GM19372 (cell line): ENCODE results near the gene IDH1.
"Not testable (repeated sequence)": the region's sequence is repeated elsewhere in the genome, so short reads cannot be mapped to it uniquely, and the experiment has no call there.

ENCODE experiments used
- ATAC-seq: cut with Tn5 transposase; IDR thresholded peaks from one replicate; pipeline ENCODE4 v1.9.1; 2021; ENCODE audit warnings: mild to moderate bottlenecking, low read depth, moderate library complexity; ENCODE audit not compliant: unreplicated experiment

IDH1 gene

GRCh38 chr2:208222351-208222750 lies 32.5 kb downstream of the IDH1 start:
- no peak for ATAC-seq

GRCh38 chr2:208221873-208222272 lies 33.0 kb downstream of the IDH1 start:
- not testable (repeated sequence) for ATAC-seq

GRCh38 chr2:208210688-208211451 lies 44.0 kb downstream of the IDH1 start:
- ATAC-seq = no peak

DNA sequence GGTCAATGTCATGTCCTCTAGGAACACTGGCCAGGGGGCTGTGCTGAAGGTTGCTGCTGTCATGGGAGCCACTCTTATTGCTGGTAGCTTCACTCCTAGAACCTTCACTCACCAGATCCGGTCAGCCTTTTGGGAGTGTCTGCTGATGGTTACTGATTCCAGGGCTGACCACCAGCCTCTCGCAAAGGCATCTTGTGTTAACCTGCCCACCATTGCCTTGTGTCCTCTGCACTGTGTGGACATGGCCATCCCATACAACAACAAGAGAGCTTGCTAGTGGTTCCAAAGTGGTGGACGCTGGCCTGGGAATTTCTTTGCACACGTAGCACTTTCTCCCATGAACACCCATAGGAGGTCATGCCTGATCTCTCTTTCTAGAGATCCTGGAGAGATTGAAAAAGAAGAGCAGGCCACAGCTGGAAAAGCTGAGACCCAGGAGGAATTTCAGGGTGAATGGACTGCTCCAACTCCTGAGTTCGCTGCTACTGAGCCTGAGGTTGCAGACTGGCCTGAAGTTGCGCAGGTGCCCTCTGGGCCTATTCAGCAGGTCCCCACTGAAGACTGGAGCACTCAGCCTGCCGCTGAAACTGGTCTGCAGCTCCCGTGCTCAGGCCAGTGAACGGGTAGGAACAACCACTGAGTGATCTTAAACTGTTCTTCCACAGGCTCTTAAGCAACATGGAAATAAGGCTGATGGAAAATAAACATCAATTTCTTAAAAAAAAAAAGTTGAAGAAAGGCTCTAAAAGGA lies 46.4 kb downstream of the IDH1 start:
- no peak for ATAC-seq

DNA sequence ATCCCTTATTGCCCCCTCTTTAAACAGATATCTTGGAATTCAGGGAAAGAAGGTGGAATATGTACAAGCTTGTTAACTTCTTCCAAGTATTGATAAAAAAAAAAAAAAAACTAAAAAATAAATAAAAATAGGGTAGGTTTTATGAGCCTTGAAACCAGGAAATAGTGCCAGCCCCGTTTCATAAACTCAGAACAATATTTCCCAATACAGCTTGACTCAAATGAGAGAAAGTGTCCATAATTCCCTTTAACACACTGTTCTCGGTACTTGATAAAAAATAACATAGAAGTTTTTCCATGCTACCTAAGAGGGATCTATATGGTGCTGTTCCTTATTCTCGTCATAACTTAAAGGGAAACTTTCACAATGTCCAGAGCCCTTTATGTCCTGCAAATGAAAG lies 47.1 kb downstream of the IDH1 start:
- no peak for ATAC-seq

DNA sequence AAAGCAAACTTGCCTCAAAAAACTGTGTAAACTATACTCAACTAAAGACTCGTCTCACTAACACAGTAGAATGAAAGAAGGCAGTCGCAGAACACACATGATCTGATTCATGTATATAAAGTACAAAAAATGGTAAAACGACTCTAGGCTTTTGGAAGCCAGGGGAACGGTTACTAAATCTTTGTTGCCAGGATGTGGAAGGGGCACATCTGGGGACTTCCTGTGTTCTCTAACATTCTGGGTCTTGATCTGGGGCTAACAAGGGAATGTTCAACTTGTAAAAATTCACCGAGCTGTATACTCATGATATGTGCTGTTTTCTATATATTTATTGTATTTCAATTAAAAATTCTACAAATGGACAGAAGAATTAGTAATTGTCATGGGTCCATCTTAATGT lies 50.7 kb downstream of the IDH1 start:
- no peak for ATAC-seq

DNA sequence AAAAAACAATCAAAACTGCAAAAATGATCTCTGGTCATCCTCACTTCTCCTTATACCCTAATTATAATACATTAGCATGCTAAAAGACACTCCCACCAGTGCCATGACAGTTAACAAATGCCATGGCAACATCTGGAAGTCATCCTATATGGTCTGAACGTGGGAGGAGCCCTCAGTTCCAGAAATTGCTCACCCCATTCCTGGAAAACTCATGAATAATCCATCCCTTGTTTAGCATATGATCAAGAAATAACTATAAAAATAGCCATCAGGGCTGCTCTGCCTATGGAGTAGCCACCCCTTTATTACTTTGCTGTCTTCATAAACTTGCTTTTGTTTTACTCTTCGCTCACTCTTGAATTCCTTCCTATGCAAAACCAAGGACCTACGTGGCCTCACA lies 59.3 kb downstream of the IDH1 start:
- ATAC-seq = no peak

- no peak for ATAC-seq
Observed at GRCh38 chr2:208192611-208193236, 62.1 kb downstream of the IDH1 start.

DNA sequence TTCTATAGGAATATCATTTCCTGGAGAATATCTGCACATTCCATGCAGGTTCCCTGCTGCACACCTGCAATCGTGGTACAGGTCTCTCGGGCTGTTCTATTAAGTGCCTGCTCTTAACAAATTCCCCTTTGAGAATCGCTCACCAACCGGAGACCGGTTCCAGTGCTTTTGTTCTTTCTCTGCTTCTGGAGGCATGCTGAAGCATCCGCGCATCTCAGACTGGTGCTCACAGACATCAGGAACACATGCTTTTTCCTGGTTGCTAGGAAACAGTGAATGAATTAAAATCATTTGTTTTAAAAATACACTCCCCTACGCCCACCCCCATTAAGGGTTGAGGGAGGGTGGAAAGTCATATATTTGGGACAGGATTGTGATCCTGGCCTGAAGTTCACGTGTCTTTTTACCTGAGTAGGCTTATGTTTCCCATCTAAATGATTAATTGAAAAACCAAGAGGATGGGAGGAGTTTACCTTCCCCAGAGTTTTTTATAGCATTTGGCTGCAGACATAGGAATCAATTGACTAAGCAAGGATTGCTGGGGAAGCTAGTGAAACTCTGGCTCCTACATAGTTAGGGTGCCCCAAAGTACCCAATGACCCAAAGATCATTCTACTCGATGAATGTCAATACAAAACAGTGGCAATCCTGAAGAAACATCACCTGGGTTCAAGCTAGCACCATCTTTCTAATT lies 64.9 kb downstream of the IDH1 start, which contains the start of gene C2orf80:
Gene C2orf80 (minus strand): TSS at position 221 of the 694 bp plus-strand sequence. CDS start 3,044 bp downstream, outside the sequence.
- ATAC-seq = no peak

GRCh38 chr2:208189069-208189809 lies 65.6 kb downstream of the IDH1 start:
- no peak for ATAC-seq

GRCh38 chr2:208186893-208187292 lies 68.0 kb downstream of the IDH1 start:
- ATAC-seq = no peak

GRCh38 chr2:208186465-208186864 lies 68.4 kb downstream of the IDH1 start:
- no peak for ATAC-seq
